Tibial artery (tissue), 4 donors: ENCODE results near the gene USP14.
A peak's percentile ranks its signal among the peaks of the same experiment; 100 is the strongest.

Experiments
- DNase-seq, 2 donors: peaks; one replicate each; pipeline ENCODE4 v3.0.0-alpha.2; 2019
- H3K27ac ChIP-seq, 2 donors: fragments of 200-600 bp; sonication (generic) in 1 of 2; 1 replicate in 1 of 2; 2 replicates in 1 of 2; pipeline ENCODE4 v1.5.1; 2018 to 2019; ENCODE audit warnings: mild to moderate bottlenecking in 1 of 2
- H3K27me3 ChIP-seq, 2 donors: fragments of 200-600 bp; sonication (generic) in 1 of 2; one replicate each; pipeline versions ENCODE4 v1.5.1 to v1.6.0; 2016 to 2019
- H3K36me3 ChIP-seq, 3 donors: fragments of 200-600 bp; sonication (generic) in 2 of 3; one replicate each; pipeline ENCODE4 v1.5.1; 2016 to 2019; ENCODE audit warnings: mild to moderate bottlenecking in 2 of 3
- H3K4me1 ChIP-seq, 4 donors: fragments of 200-600 bp; sonication (generic) in 2 of 4; 1 replicate in 3 of 4; 2 replicates in 1 of 4; pipeline ENCODE4 v1.5.1; 2016 to 2019
- H3K4me3 ChIP-seq, 2 donors: fragments of 200-600 bp; sonication (generic) in 1 of 2; 1 replicate in 1 of 2; 2 replicates in 1 of 2; pipeline ENCODE4 v1.5.1; 2018 to 2019; ENCODE audit warnings: mild to moderate bottlenecking in 2 of 2
- H3K9me3 ChIP-seq, 3 donors: fragments of 200-600 bp; sonication (generic) in 1 of 3; one replicate each; pipeline ENCODE4 v1.5.1; 2016 to 2019
- CTCF ChIP-seq, 2 experiments: fragments of 200-600 bp in 1 of 2; fragments of 450-650 bp in 1 of 2; IDR thresholded peaks; one replicate each; pipeline ENCODE4 v1.5.1; 2017 to 2019; ENCODE audit warnings: antibody characterized with exemption in 2 of 2, mild to moderate bottlenecking in 1 of 2, moderate library complexity in 1 of 2
- intact Hi-C: fragments of 100-400 bp; cut with DNase I; formaldehyde crosslinking; loops from one replicate; pipeline ENCODE4 v1.15.0; 2023; ENCODE audit warnings: low total_unique reads

Gene USP14

GRCh38 chr18:160831-161570, 2.6 kb downstream of the USP14 start:
- peaks cover 0 to 24% (median 12%) of the 10 kb centered on the region in 4 donors for H3K4me1 ChIP-seq
- no peak for DNase-seq
- intact Hi-C loops = no loop called here
- H3K27ac ChIP-seq = no peak overlapping the region
- no peak for TF ChIP-seq CTCF (IDR thresholded peaks at IDR 0.05)
- no peaks in the 10 kb centered on the region for H3K9me3 ChIP-seq
- peaks cover 7 to 29% (median 23%) of the 10 kb centered on the region in 3 donors for H3K36me3 ChIP-seq
- H3K27me3 ChIP-seq = no peaks in the 10 kb centered on the region
- H3K4me3 ChIP-seq = no peak overlapping the region

- no peaks in the 10 kb centered on the region for H3K27me3 ChIP-seq
- no peak overlapping the region for H3K4me3 ChIP-seq
- TF ChIP-seq CTCF (IDR thresholded peaks at IDR 0.05) = no peak
- peaks cover 20 to 55% (median 27%) of the 10 kb centered on the region in 3 donors for H3K36me3 ChIP-seq
- no peak overlapping the region for H3K27ac ChIP-seq
- no peaks in the 10 kb centered on the region for H3K4me1 ChIP-seq
- intact Hi-C loops = no loop called here
- DNase-seq = no peak
- no peaks in the 10 kb centered on the region for H3K9me3 ChIP-seq
These were observed 14.0 kb downstream of the USP14 start for GRCh38 chr18:172361-172760.

- DNase-seq = no peak
- no peak overlapping the region for H3K27ac ChIP-seq
- no peak for TF ChIP-seq CTCF (IDR thresholded peaks at IDR 0.05)
- H3K4me1 ChIP-seq = peaks cover 0 to 17% (median 9%) of the 10 kb centered on the region in 4 donors
- no peak overlapping the region for H3K4me3 ChIP-seq
- H3K27me3 ChIP-seq = no peaks in the 10 kb centered on the region
- no peaks in the 10 kb centered on the region for H3K9me3 ChIP-seq
- intact Hi-C loops = no loop called here
- H3K36me3 ChIP-seq = peaks cover 0 to 25% (median 24%) of the 10 kb centered on the region in 3 donors
These were observed 21.1 kb downstream of the USP14 start for GRCh38 chr18:179499-179898.

GRCh38 chr18:181711-182110, 23.4 kb downstream of the USP14 start:
- Histone ChIP-seq H3K4me3 (no peak overlapping the region), H3K27me3 (no peaks in the 10 kb centered on the region), H3K9me3 (no peaks in the 10 kb centered on the region), H3K36me3 (peaks cover 8 to 32% (median 31%) of the 10 kb centered on the region in 3 donors), H3K4me1 (peaks cover 0 to 20% (median 10%) of the 10 kb centered on the region in 4 donors), H3K27ac (no peak overlapping the region)
- TF ChIP-seq CTCF (IDR thresholded peaks at IDR 0.05) = no peak
- no peak for DNase-seq
- intact Hi-C loops = no loop called here

GRCh38 chr18:183769-184168, 25.4 kb downstream of the USP14 start:
- Histone ChIP-seq H3K9me3 (no peaks in the 10 kb centered on the region), H3K4me3 (no peak overlapping the region), H3K27ac (peak overlapping the region in 1 of 2 donors; percentile 7), H3K27me3 (no peaks in the 10 kb centered on the region), H3K4me1 (peaks cover 0 to 20% (median 10%) of the 10 kb centered on the region in 4 donors), H3K36me3 (peaks cover 8 to 32% (median 31%) of the 10 kb centered on the region in 3 donors)
- DNase-seq = no peak
- no peak for TF ChIP-seq CTCF (IDR thresholded peaks at IDR 0.05)
- intact Hi-C loops = no loop called here
